Measurements from ENCODE around the gene ZNF831.

The ZNF831 gene

DNA sequence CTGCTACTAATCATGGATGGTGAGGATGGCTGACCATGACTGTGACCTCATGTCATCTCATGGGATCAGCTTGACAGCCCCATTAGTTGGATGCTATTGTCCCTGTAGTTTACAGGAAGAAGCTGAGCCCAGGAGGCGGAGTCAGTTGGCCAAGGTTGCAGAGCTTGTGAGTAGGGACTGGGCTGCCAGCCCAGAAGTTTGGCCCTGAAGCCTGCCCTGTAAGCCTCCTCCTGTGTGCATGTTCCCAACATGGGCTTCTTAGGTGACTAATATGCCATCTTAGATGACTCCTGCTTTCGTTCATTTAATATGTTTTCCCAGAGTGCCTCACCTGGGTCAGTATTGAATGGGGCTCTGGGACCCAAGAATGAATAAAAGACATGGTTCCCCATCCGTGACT is 143.6 kb downstream of the ZNF831 start:
- Histone ChIP-seq H3K4me3 (replicated peaks; ENCODE audit: insufficient read depth, low read length) (no peak overlapping the region), H3K27me3 (ENCODE audit: insufficient read depth, poor library complexity, severe bottlenecking) (no peaks in the 10 kb centered on the region), H3K27ac (replicated peaks) (no peak overlapping the region)
- DNase-seq (ENCODE audit: low read depth in 1 of 2, low spot score in 1 of 2) = no peak
- no peak for TF ChIP-seq POLR2AphosphoS5 (IDR thresholded peaks at IDR 0.05; ENCODE audit: low read depth)
- TF ChIP-seq, protein P1, sequence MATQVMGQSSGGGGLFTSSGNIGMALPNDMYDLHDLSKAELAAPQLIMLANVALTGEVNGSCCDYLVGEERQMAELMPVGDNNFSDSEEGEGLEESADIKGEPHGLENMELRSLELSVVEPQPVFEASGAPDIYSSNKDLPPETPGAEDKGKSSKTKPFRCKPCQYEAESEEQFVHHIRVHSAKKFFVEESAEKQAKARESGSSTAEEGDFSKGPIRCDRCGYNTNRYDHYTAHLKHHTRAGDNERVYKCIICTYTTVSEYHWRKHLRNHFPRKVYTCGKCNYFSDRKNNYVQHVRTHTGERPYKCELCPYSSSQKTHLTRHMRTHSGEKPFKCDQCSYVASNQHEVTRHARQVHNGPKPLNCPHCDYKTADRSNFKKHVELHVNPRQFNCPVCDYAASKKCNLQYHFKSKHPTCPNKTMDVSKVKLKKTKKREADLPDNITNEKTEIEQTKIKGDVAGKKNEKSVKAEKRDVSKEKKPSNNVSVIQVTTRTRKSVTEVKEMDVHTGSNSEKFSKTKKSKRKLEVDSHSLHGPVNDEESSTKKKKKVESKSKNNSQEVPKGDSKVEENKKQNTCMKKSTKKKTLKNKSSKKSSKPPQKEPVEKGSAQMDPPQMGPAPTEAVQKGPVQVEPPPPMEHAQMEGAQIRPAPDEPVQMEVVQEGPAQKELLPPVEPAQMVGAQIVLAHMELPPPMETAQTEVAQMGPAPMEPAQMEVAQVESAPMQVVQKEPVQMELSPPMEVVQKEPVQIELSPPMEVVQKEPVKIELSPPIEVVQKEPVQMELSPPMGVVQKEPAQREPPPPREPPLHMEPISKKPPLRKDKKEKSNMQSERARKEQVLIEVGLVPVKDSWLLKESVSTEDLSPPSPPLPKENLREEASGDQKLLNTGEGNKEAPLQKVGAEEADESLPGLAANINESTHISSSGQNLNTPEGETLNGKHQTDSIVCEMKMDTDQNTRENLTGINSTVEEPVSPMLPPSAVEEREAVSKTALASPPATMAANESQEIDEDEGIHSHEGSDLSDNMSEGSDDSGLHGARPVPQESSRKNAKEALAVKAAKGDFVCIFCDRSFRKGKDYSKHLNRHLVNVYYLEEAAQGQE (IDR thresholded peaks at IDR 0.05; ENCODE audit: insufficient replicate concordance, low read depth) = no peak

Data from HL-60 (cell line).